LNCaP clone FGC (cell line): ENCODE data around the gene FBXL7.

ENCODE experiments used
- DNase-seq: peaks from one replicate; pipeline ENCODE4 v3.0.0-alpha.2; 2011; ENCODE audit warnings: low read depth
- H3K4me3 ChIP-seq: 2 replicates; pipeline ENCODE4 v1.5.1; 2011; ENCODE audit warnings: mild to moderate bottlenecking, low read depth, low read length, control low read depth
- TF ChIP-seq, protein P1 (sequence below): IDR thresholded peaks from 2 replicates; pipeline ENCODE4 v1.5.1; 2012; ENCODE audit warnings: mild to moderate bottlenecking; ENCODE audit not compliant: control insufficient read depth, insufficient read depth; ENCODE audit errors: extremely low read depth

The FBXL7 gene

DNA sequence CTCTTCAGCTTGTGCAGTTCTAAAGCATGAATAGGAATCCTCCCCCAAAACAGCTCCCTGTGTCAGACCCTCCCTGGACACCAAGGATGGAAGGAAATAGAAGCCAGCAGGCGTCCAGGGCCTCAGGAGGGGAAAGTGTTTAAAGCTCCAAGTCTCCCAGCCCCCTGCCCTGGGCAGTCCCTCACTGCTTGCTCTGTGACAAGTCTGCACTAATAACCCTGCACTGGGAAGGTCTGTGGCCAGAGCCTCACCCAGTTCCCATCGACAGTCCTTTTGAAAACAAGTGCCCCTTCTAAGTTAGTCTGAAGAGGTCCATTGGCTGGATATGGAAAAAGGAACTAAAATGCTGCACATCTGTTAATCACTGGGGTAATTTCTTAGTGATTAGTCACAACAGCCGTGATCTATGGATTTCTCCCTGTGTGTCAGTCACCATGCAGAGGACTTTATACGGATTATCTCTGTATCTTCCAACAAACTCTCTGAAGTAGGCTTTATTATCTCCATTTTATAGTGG lies 195.3 kb downstream of the FBXL7 start:
- DNase-seq: no peak
- H3K4me3 ChIP-seq: no peak overlapping the region

GRCh38 chr5:15700373-15700772 lies 200.4 kb downstream of the FBXL7 start:
- TF ChIP-seq, protein P1, sequence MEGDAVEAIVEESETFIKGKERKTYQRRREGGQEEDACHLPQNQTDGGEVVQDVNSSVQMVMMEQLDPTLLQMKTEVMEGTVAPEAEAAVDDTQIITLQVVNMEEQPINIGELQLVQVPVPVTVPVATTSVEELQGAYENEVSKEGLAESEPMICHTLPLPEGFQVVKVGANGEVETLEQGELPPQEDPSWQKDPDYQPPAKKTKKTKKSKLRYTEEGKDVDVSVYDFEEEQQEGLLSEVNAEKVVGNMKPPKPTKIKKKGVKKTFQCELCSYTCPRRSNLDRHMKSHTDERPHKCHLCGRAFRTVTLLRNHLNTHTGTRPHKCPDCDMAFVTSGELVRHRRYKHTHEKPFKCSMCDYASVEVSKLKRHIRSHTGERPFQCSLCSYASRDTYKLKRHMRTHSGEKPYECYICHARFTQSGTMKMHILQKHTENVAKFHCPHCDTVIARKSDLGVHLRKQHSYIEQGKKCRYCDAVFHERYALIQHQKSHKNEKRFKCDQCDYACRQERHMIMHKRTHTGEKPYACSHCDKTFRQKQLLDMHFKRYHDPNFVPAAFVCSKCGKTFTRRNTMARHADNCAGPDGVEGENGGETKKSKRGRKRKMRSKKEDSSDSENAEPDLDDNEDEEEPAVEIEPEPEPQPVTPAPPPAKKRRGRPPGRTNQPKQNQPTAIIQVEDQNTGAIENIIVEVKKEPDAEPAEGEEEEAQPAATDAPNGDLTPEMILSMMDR: no peak
- DNase-seq: no peak
- no peak overlapping the region for H3K4me3 ChIP-seq

More for the DNA sequence above, 195.3 kb downstream of the FBXL7 start:
- TF ChIP-seq, protein P1: no peak

DNA sequence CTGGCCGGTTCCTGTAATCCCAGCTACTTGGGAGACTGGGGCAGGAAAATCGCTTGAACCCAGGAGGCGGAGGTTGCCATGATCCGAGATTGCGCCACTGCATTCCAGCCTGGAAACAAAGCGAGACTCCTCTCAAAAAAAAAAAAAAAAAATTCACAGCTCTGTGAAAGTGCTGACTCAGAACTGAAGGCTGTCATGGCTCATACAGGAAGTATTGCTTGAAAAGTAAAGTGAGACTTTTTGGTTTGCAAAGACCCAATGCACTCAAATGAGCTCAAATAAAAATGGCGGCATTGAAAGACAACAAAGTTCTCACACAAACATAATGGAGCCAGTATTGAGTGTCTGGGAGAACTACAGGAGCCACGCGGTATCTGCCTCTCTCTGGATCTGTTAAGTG lies 202.1 kb downstream of the FBXL7 start:
- DNase-seq: no peak
- no peak overlapping the region for H3K4me3 ChIP-seq
- TF ChIP-seq, protein P1: no peak

DNA sequence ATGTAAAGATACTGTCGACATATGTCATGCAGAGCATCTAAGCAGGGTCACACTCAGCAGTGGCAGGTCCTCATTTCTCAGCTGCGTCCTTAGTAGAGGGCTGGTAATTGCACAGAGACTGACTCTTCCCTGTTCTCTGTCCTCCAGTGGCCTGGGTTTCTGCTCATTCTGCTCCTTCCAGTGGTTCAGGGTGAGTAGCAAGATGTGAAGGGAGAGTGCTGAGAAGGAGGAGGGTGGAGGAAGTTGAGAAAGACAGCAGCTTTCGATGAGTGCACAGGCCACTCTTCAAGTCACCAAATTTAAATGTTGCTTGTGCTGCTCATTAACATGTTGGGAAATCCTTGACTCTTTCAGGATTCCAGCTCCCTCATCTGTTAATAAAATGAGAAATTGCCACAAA lies 203.9 kb downstream of the FBXL7 start:
- DNase-seq: no peak
- no peak overlapping the region for H3K4me3 ChIP-seq
- TF ChIP-seq, protein P1: no peak

DNA sequence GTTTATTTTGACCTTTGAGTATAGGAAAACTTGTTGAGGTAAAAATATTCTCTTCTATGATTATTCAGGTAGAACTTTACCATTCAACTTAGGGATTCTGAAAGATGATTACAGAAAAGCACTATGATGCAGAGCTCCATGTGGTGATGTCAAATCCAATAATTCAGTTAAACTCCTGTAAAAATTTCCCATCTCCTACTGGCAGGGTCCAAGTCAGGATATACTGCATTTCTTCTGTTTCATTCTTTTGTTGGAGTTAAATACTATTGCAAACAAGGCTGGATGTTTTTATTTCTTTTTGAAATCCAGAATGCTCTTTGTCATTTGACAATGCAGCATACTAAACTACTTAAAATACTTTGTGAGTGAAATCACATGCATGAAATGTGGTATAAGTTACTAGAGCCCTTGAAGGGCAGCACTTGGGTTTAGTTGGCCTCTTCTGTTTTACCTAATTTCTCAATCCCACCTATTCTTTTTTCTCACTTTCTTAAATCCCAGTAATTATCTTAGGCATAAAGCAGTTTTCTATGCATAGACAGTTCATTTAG lies 204.5 kb downstream of the FBXL7 start:
- H3K4me3 ChIP-seq: no peak overlapping the region
- DNase-seq: no peak
- TF ChIP-seq, protein P1: no peak

DNA sequence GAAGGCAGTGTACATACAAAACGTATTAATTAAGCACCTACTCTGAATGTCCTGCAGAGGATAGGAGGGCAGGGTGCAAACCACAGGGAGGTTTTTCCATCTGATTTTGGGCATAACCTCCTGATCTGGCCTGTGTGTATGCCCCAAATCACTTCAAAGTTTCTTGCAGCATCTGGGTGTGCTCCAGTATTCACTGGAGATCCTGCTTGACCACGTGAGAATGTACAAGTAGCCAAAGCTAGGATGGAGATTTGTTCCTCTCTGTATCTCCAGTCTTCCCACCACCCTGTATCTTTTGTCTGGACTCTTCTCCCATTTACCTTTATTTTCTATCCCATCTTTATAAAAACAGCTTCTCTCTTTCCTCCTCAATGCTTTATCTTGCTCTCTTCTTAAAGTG lies 207.7 kb downstream of the FBXL7 start:
- no peak for DNase-seq
- no peak overlapping the region for H3K4me3 ChIP-seq
- TF ChIP-seq, protein P1: no peak

DNA sequence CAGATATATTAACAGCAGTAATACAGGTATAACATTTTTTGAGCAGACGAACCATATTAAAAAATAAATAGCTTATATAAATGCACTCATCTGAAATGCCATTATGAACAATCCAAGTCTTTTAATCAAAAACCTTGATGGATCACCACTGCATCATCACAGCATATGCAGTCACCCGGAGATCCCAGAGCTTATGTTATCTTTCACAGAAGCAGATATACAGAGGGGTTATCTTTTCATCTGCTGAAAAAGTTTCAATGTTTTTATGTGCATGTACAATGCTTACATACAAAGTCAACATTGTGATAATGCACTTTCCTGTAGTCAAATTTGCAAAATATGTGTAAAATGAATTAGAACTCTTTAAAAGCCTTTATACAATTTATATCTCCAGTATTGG lies 211.9 kb downstream of the FBXL7 start:
- no peak for DNase-seq

More for the DNA sequence above, 211.9 kb downstream of the FBXL7 start:
- no peak overlapping the region for H3K4me3 ChIP-seq
- TF ChIP-seq, protein P1: no peak
